IPS DF 6.9 (cell line): Measurements from ENCODE around the gene ABCC12.

Source experiments
- DNase-seq: peaks from one replicate; pipeline ENCODE4 v3.0.0-alpha.2; 2013; ENCODE audit warnings: low read depth, low spot score
- H3K27ac ChIP-seq: one replicate; pipeline ENCODE4 v1.5.1; 2013; ENCODE audit warnings: low read length, control low read depth
- H3K27me3 ChIP-seq: 2 replicates; pipeline ENCODE4 v1.6.1; 2013; ENCODE audit warnings: mild to moderate bottlenecking, low read length; ENCODE audit not compliant: control insufficient read depth, insufficient read depth
- H3K36me3 ChIP-seq: 2 replicates; pipeline ENCODE4 v1.6.1; 2013; ENCODE audit warnings: low read length; ENCODE audit not compliant: control insufficient read depth, insufficient read depth
- H3K4me1 ChIP-seq: 2 replicates; pipeline ENCODE4 v1.6.1; 2013; ENCODE audit warnings: low read length; ENCODE audit not compliant: control insufficient read depth, insufficient read depth
- H3K4me3 ChIP-seq: 2 replicates; pipeline ENCODE4 v1.5.1; 2013; ENCODE audit warnings: mild to moderate bottlenecking, low read length
- H3K9me3 ChIP-seq: 2 replicates; pipeline ENCODE4 v1.6.1; 2013; ENCODE audit warnings: low read length, inconsistent platforms; ENCODE audit not compliant: control insufficient read depth, insufficient read depth
- WGBS: extraction: QIAGEN DNeasy Blood & Tissue Kit; methylation state at CpG from one replicate; pipeline ENCODE4 v1.1.7; 2013; ENCODE audit warnings: mixed read lengths, missing lambda C conversion rate; ENCODE audit not compliant: insufficient read length, insufficient coverage; 5-methylcytosine and 5-hydroxymethylcytosine counted together

The ABCC12 gene

DNA sequence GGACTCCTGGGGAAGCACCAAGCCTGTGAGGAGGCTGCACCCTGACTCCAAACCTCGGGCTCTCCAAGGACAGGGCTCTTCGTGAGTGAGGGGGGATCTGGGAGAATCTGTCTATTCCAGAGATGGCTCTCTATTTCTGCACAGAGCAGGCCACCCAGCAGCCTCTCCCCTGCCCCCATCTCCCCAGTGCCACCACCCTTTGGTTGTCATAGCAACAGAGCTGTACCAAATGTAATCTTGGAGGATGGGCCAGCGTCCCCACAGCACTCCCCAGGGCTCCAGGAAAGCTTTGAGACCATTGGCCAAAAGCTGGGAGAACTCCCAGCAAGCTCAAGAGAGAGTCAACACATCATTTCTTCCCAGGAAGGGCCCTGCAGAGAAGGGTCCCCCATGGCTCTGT is 49.3 kb downstream of the ABCC12 start:
- Histone ChIP-seq H3K4me1 (no peaks in the 10 kb centered on the region), H3K36me3 (no peaks in the 10 kb centered on the region), H3K27ac (no peak overlapping the region), H3K9me3 (no peaks in the 10 kb centered on the region), H3K4me3 (no peak overlapping the region), H3K27me3 (no peaks in the 10 kb centered on the region)
- no CpG with 5 or more reads among the region's 3 CpGs for WGBS
- DNase-seq: no peak
